Urinary bladder (tissue), 4 donors: ENCODE results near the gene EDAR. TPM values are rescaled to one million over a fixed set of nuclear protein-coding genes. Genes with fewer than 3 reads are reported as not detected.
A peak's percentile ranks its signal among the peaks of the same experiment; 100 is the strongest.

Source experiments
- DNase-seq: peaks from one replicate; pipeline ENCODE4 v3.0.0-alpha.2; 2015; ENCODE audit errors: extremely low spot score
- H3K27ac ChIP-seq: one replicate; pipeline ENCODE4 v1.5.1; 2013; ENCODE audit warnings: low read depth, mild to moderate bottlenecking, moderate library complexity
- H3K36me3 ChIP-seq: one replicate; pipeline ENCODE4 v1.6.1; 2013; ENCODE audit warnings: mild to moderate bottlenecking, moderate library complexity; ENCODE audit not compliant: insufficient read depth
- H3K4me1 ChIP-seq: one replicate; pipeline ENCODE4 v1.6.1; 2013; ENCODE audit warnings: mild to moderate bottlenecking, moderate library complexity; ENCODE audit not compliant: insufficient read depth
- H3K4me3 ChIP-seq: one replicate; pipeline ENCODE4 v1.5.1; 2013; ENCODE audit warnings: low read depth, low read length
- WGBS: extraction: QIAGEN DNeasy Blood & Tissue Kit; methylation state at CpG from one replicate; pipeline ENCODE4 v1.1.7; 2013; 5-methylcytosine and 5-hydroxymethylcytosine counted together
- polyA plus RNA-seq: library from polyadenylated mRNA; stranded (reverse); fragments of 200-250 nt; gene quantifications from one replicate; pipeline ENCODE4 v1.2.3, GENCODE V29; 2013
- total RNA-seq: library from RNA; depleted of rRNA; stranded (reverse); fragments of >200 nt; gene quantifications from one replicate; pipeline ENCODE4 v1.2.3, GENCODE V29; 2014
- donor health status: healthy with polysubstance abuse.
- donor health status: healthy.

Gene EDAR
- total and polyA plus RNA-seq, 2 donors = 1.7 to 3.9 TPM

- WGBS = 76% methylated on average over 1 of the region's 1 CpG
- no peak for DNase-seq
Observed at GRCh38 chr2:108970369-108970768, 18.7 kb downstream of the EDAR start.

GRCh38 chr2:108969856-108970255, 19.2 kb downstream of the EDAR start:
- DNase-seq = no peak
- Histone ChIP-seq H3K4me3 (no peak overlapping the region), H3K36me3 (no peaks in the 10 kb centered on the region), H3K4me1 (no peaks in the 10 kb centered on the region), H3K27ac (no peak overlapping the region)
- WGBS = 77% methylated on average over 6 of the region's 6 CpGs

More at GRCh38 chr2:108970369-108970768, 18.7 kb downstream of the EDAR start:
- no peak overlapping the region for H3K4me3 ChIP-seq
- no peaks in the 10 kb centered on the region for H3K4me1 ChIP-seq
- H3K36me3 ChIP-seq = no peaks in the 10 kb centered on the region
- H3K27ac ChIP-seq = no peak overlapping the region

GRCh38 chr2:108968619-108969018, 20.4 kb downstream of the EDAR start:
- Histone ChIP-seq H3K27ac (peak overlapping the region; percentile 3), H3K4me3 (no peak overlapping the region), H3K4me1 (no peaks in the 10 kb centered on the region), H3K36me3 (no peaks in the 10 kb centered on the region)
- 50% methylated on average over 4 of the region's 4 CpGs for WGBS
- no peak for DNase-seq

GRCh38 chr2:108967757-108968156, 21.3 kb downstream of the EDAR start:
- H3K4me1 ChIP-seq = no peaks in the 10 kb centered on the region
- H3K36me3 ChIP-seq = no peaks in the 10 kb centered on the region
- WGBS = 88% methylated on average over 7 of the region's 7 CpGs
- DNase-seq = no peak
- no peak overlapping the region for H3K27ac ChIP-seq
- H3K4me3 ChIP-seq = no peak overlapping the region

GRCh38 chr2:108965540-108966289, 23.3 kb downstream of the EDAR start:
- no peaks in the 10 kb centered on the region for H3K36me3 ChIP-seq
- no peak overlapping the region for H3K4me3 ChIP-seq
- H3K27ac ChIP-seq = no peak overlapping the region
- WGBS = 71% methylated on average over 3 of the region's 3 CpGs
- H3K4me1 ChIP-seq = no peaks in the 10 kb centered on the region
- DNase-seq = no peak

- H3K4me3 ChIP-seq = no peak overlapping the region
- no peak overlapping the region for H3K27ac ChIP-seq
- DNase-seq = no peak
- WGBS = 90% methylated on average over 8 of the region's 8 CpGs
- H3K4me1 ChIP-seq = no peaks in the 10 kb centered on the region
- no peaks in the 10 kb centered on the region for H3K36me3 ChIP-seq
Observed at GRCh38 chr2:108963057-108963456, 26.0 kb downstream of the EDAR start.

GRCh38 chr2:108961796-108962195, 27.2 kb downstream of the EDAR start:
- H3K4me1 ChIP-seq = no peaks in the 10 kb centered on the region
- no peak overlapping the region for H3K27ac ChIP-seq
- no peaks in the 10 kb centered on the region for H3K36me3 ChIP-seq
- no peak for DNase-seq
- WGBS = 95% methylated on average over 4 of the region's 4 CpGs
- H3K4me3 ChIP-seq = no peak overlapping the region

GRCh38 chr2:108960006-108960405, 29.0 kb downstream of the EDAR start:
- WGBS = 83% methylated on average over 5 of the region's 5 CpGs
- Histone ChIP-seq H3K27ac (no peak overlapping the region), H3K4me1 (no peaks in the 10 kb centered on the region), H3K4me3 (no peak overlapping the region), H3K36me3 (no peaks in the 10 kb centered on the region)
- DNase-seq = no peak

- WGBS = 73% methylated on average over 7 of the region's 7 CpGs
Observed at GRCh38 chr2:108959401-108959800, 29.6 kb downstream of the EDAR start.

GRCh38 chr2:108958632-108959341, 30.2 kb downstream of the EDAR start:
- 78% methylated on average over 7 of the region's 7 CpGs for WGBS
- DNase-seq = no peak
- no peak overlapping the region for H3K4me3 ChIP-seq
- no peaks in the 10 kb centered on the region for H3K36me3 ChIP-seq
- H3K27ac ChIP-seq = no peak overlapping the region
- H3K4me1 ChIP-seq = no peaks in the 10 kb centered on the region

More at GRCh38 chr2:108959401-108959800, 29.6 kb downstream of the EDAR start:
- Histone ChIP-seq H3K36me3 (no peaks in the 10 kb centered on the region), H3K4me3 (no peak overlapping the region), H3K27ac (no peak overlapping the region), H3K4me1 (no peaks in the 10 kb centered on the region)
- no peak for DNase-seq

GRCh38 chr2:108958002-108958401, 31.0 kb downstream of the EDAR start:
- H3K4me1 ChIP-seq = no peaks in the 10 kb centered on the region
- DNase-seq = no peak
- H3K36me3 ChIP-seq = no peaks in the 10 kb centered on the region
- 75% methylated on average over 8 of the region's 8 CpGs for WGBS
- no peak overlapping the region for H3K27ac ChIP-seq
- H3K4me3 ChIP-seq = no peak overlapping the region

GRCh38 chr2:108956375-108956774, 32.6 kb downstream of the EDAR start:
- no peak for DNase-seq
- 80% methylated on average over 2 of the region's 2 CpGs for WGBS
- Histone ChIP-seq H3K27ac (no peak overlapping the region), H3K4me1 (no peaks in the 10 kb centered on the region), H3K4me3 (no peak overlapping the region), H3K36me3 (no peaks in the 10 kb centered on the region)

GRCh38 chr2:108950369-108951135, 38.5 kb downstream of the EDAR start:
- no peak overlapping the region for H3K4me3 ChIP-seq
- no peaks in the 10 kb centered on the region for H3K36me3 ChIP-seq
- no peak for DNase-seq
- H3K4me1 ChIP-seq = peaks cover 1% of the 10 kb centered on the region
- WGBS = 55% methylated on average over 4 of the region's 4 CpGs
- H3K27ac ChIP-seq = no peak overlapping the region
